HL-60 (cell line): ENCODE data around the gene KCNH4.

ENCODE experiments used
- DNase-seq, 2 experiments: peaks; one replicate each; pipeline ENCODE4 v3.0.0-alpha.2; 2010 to 2020; ENCODE audit warnings: low read depth in 1 of 2, low spot score in 1 of 2
- H3K27ac ChIP-seq: fragments of 250-450 bp; sonication (Bioruptor Pico); replicated peaks from 2 replicates; pipeline ENCODE4 v1.5.1; 2020; ENCODE audit warnings: mild to moderate bottlenecking, moderate library complexity
- H3K27me3 ChIP-seq: fragments of 250-450 bp; sonication (Bioruptor Pico); 2 replicates; pipeline ENCODE4 v1.5.1; 2021; ENCODE audit warnings: mild to moderate bottlenecking, moderate library complexity; ENCODE audit not compliant: insufficient read depth, poor library complexity, severe bottlenecking
- H3K4me3 ChIP-seq: replicated peaks from 2 replicates; pipeline ENCODE4 v1.5.1; 2011; ENCODE audit warnings: mild to moderate bottlenecking, control low read depth, low read length; ENCODE audit not compliant: insufficient read depth
- CTCF ChIP-seq: IDR thresholded peaks from one replicate; pipeline ENCODE4 v1.5.1; 2011; ENCODE audit warnings: low read length, control low read depth, inconsistent platforms; ENCODE audit not compliant: insufficient read depth
- GABPA ChIP-seq: IDR thresholded peaks from 2 replicates; pipeline ENCODE4 v1.6.1; 2012; ENCODE audit warnings: low read depth
- POLR2AphosphoS5 ChIP-seq: IDR thresholded peaks from 2 replicates; pipeline ENCODE4 v1.6.1; 2012; ENCODE audit warnings: low read depth
- REST ChIP-seq: IDR thresholded peaks from 2 replicates; pipeline ENCODE4 v1.6.1; 2012; ENCODE audit warnings: low read depth; ENCODE audit not compliant: insufficient replicate concordance
- SPI1 ChIP-seq: IDR thresholded peaks from 2 replicates; pipeline ENCODE4 v1.6.1; 2012; ENCODE audit warnings: low read depth, mild to moderate bottlenecking, borderline replicate concordance

KCNH4 gene

GRCh38 chr17:42165751-42166150 lies 15.2 kb downstream of the KCNH4 start:
- no peak for DNase-seq
- Histone ChIP-seq H3K27ac (no peak overlapping the region), H3K27me3 (no peaks in the 10 kb centered on the region), H3K4me3 (no peak overlapping the region)
- TF ChIP-seq GABPA (no peak), POLR2AphosphoS5 (no peak), REST (no peak), CTCF (no peak), SPI1 (no peak)

GRCh38 chr17:42163696-42164407 lies 17.1 kb downstream of the KCNH4 start:
- DNase-seq, result no peak
- TF ChIP-seq GABPA (no peak), REST (no peak), SPI1 (no peak), CTCF (no peak), POLR2AphosphoS5 (no peak)

GRCh38 chr17:42163113-42163512 lies 17.8 kb downstream of the KCNH4 start:
- DNase-seq, result no peak
- H3K27ac ChIP-seq, result no peak overlapping the region
- TF ChIP-seq CTCF (peak; percentile 58), SPI1 (no peak)
- H3K4me3 ChIP-seq, result no peak overlapping the region
- no peaks in the 10 kb centered on the region for H3K27me3 ChIP-seq

More at GRCh38 chr17:42163696-42164407, 17.1 kb downstream of the KCNH4 start:
- H3K27ac ChIP-seq, result no peak overlapping the region
- no peak overlapping the region for H3K4me3 ChIP-seq
- no peaks in the 10 kb centered on the region for H3K27me3 ChIP-seq

GRCh38 chr17:42160531-42160910 lies 20.4 kb downstream of the KCNH4 start:
- H3K27me3 ChIP-seq, result no peaks in the 10 kb centered on the region
- TF ChIP-seq SPI1 (no peak), GABPA (no peak), REST (no peak), CTCF (no peak), POLR2AphosphoS5 (no peak)
- no peak for DNase-seq
- H3K4me3 ChIP-seq, result no peak overlapping the region
- H3K27ac ChIP-seq, result no peak overlapping the region
